K562 (cell line): ENCODE measurements around the gene C20orf96. TPM values are rescaled to one million over a fixed set of nuclear protein-coding genes. Genes with fewer than 3 reads are reported as not detected.
A peak's percentile ranks its signal among the peaks of the same experiment; 100 is the strongest.

Source experiments
- CBX2 ChIP-seq: fragments of 200-600 bp; sonication (generic); IDR thresholded peaks from one replicate; pipeline ENCODE4 v1.6.1; 2012; ENCODE audit warnings: mild to moderate bottlenecking, low read length, inconsistent platforms; ENCODE audit not compliant: insufficient read depth, poor library complexity, severe bottlenecking
- FOXP1 ChIP-seq: sonication (generic); formaldehyde crosslinking; IDR thresholded peaks from 2 replicates; pipeline ENCODE4 v1.8.0; 2022; ENCODE audit warnings: mild to moderate bottlenecking, missing genetic modification reagents
- HMG20B ChIP-seq: fragments of 250-450 bp; sonication (Bioruptor Pico); IDR thresholded peaks from 2 replicates; pipeline ENCODE4 v1.5.0; 2021; ENCODE audit warnings: mild to moderate bottlenecking
- MIER1 ChIP-seq: fragments of 450-650 bp; IDR thresholded peaks from 2 replicates; pipeline ENCODE4 v1.6.1; 2016; ENCODE audit warnings: antibody characterized with exemption, mild to moderate bottlenecking, low read depth
- MLX ChIP-seq, 2 experiments: fragments of 450-650 bp in 1 of 2; sonication (generic) in 1 of 2; formaldehyde crosslinking; conservative IDR thresholded peaks; 2 replicates each; pipeline versions ENCODE4 v1.4.0 to v1.8.1; 2020 to 2022; ENCODE audit warnings: mild to moderate bottlenecking in 1 of 2, missing genetic modification reagents in 1 of 2
- MYNN ChIP-seq, 2 experiments: sonication (generic); formaldehyde crosslinking in 1 of 2; IDR thresholded peaks; 2 replicates each; pipeline versions ENCODE4 v1.5.0 to v1.6.1; 2016 to 2020; ENCODE audit warnings: antibody characterized with exemption in 1 of 2, missing genetic modification reagents in 1 of 2
- POLR2H ChIP-seq: IDR thresholded peaks from 2 replicates; pipeline ENCODE4 v1.6.1; 2016; ENCODE audit warnings: missing genetic modification characterization, low read depth, mild to moderate bottlenecking, control low read depth, missing compliant biosample characterization, moderate library complexity
- PTBP1 ChIP-seq: fragments of 200-400 bp; formaldehyde crosslinking; IDR thresholded peaks from 2 replicates; pipeline ENCODE4 v1.6.1; 2017; ENCODE audit warnings: low read depth, low read length
- TCF3 ChIP-seq: sonication (generic); formaldehyde crosslinking; IDR thresholded peaks from 2 replicates; pipeline ENCODE4 v1.4.0; 2020; ENCODE audit warnings: mild to moderate bottlenecking, missing genetic modification reagents
- ZNF165 ChIP-seq: fragments of 250-450 bp; sonication (Bioruptor Pico); IDR thresholded peaks from 2 replicates; pipeline ENCODE4 v1.4.0; 2020; ENCODE audit warnings: borderline replicate concordance
- ZNF586 ChIP-seq: fragments of 450-650 bp; formaldehyde crosslinking; conservative IDR thresholded peaks from 2 replicates; pipeline ENCODE4 v1.4.0; 2020; ENCODE audit warnings: mild to moderate bottlenecking, moderate library complexity
- ZNF780A ChIP-seq: fragments of 250-450 bp; sonication (Bioruptor Pico); IDR thresholded peaks from 2 replicates; pipeline ENCODE4 v1.5.0; 2021; ENCODE audit warnings: mild to moderate bottlenecking
- polyA plus RNA-seq, 8 experiments: library from polyadenylated mRNA; depleted of rRNA in 4 of 8; stranded (reverse) in 5 of 8; unstranded in 3 of 8; fragments of >200 nt; fragmentation: Nextera tagmentation in 2 of 8; fragmentation: Illumina TruSeq in 1 of 8; extraction: Ambion mirVana in 2 of 8; extraction: Trizol in 1 of 8; gene quantifications; 2 replicates each; pipeline versions ENCODE4 v1.2.1 to v1.2.3, GENCODE V29; 2011 to 2014; ENCODE audit warnings: inconsistent platforms in 1 of 8, missing spikeins in 1 of 8
- total RNA-seq, 7 experiments: library from RNA; depleted of rRNA in 6 of 7; stranded (reverse); fragments of >200 nt in 6 of 7; fragmentation: Illumina TruSeq in 2 of 7; extraction: Trizol in 2 of 7; gene quantifications; 2 replicates each; pipeline versions ENCODE4 v1.2.1 to v1.2.3, GENCODE V29; 2011 to 2021; ENCODE audit warnings: low replicate concordance in 1 of 7
- TF ChIP-seq, protein P1 (sequence below): IDR thresholded peaks from 3 replicates; pipeline ENCODE4 v1.6.1; 2011; ENCODE audit warnings: borderline replicate concordance, mild to moderate bottlenecking; ENCODE audit not compliant: insufficient read length, insufficient read depth
- TF ChIP-seq, protein P2 (sequence below): sonication (generic); formaldehyde crosslinking; IDR thresholded peaks from 2 replicates; pipeline ENCODE4 v1.4.0; 2020; ENCODE audit warnings: mild to moderate bottlenecking, missing genetic modification reagents
- TF ChIP-seq, protein P3 (sequence below), 2 experiments: fragments of 450-650 bp in 1 of 2; IDR thresholded peaks; 2 replicates each; pipeline ENCODE4 v1.6.1; 2011 to 2017; ENCODE audit warnings: low read depth in 2 of 2, antibody characterized with exemption in 1 of 2, borderline replicate concordance in 1 of 2, low read length in 1 of 2, mild to moderate bottlenecking in 1 of 2, mixed read lengths in 1 of 2; ENCODE audit not compliant: control insufficient read depth in 1 of 2
- TF ChIP-seq, protein P4 (sequence below): fragments of 250-450 bp; sonication (Bioruptor Pico); IDR thresholded peaks from 2 replicates; pipeline ENCODE4 v1.4.0; 2020; ENCODE audit warnings: mild to moderate bottlenecking, moderate library complexity, borderline replicate concordance

C20orf96 gene
- total and polyA plus RNA-seq, 9 of the 15 experiments (the other 6 are each of a cell fraction or from before 2014, with no cell fraction given) = 1.7 to 11.7 (median 4.2) TPM

DNA sequence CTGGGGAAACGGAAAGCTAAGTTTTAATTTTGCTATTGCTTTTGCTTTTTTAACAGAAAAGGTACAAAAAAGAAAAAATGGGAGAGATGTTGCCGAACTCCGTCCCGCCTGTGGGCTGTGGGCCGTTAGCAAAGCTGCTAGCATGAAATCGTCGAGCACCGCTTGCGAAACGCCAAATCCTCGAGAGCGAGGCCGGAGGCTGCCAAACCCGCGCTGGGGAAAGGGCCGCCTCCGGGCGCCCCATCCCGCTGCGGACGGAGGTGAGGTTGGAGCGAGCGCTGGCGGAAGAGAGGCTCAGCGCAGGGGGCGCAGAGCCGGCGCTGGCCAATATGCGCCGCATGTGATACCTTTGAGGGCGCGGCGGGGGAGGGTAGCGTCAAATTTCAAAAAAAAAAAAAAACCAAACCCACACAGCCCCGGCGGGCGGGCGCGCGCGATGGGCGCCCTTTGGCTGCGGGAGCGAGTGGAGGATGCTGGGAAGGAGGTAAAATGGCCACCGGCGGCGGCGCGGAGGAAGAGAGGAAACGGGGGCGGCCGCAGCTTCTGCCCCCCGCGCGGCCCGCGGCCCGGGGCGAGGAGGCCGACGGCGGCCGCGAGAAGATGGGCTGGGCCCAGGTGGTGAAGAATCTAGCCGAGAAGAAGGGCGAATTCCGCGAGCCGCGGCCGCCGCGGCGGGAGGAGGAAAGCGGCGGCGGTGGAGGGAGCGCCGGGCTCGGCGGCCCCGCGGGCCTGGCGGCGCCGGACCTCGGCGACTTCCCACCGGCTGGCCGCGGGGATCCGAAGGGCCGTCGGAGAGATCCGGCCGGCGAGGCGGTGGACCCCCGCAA is 6.8 kb upstream of the C20orf96 start, which contains the start of gene ZCCHC3 (continued):
- TF ChIP-seq MIER1 = no peak
- TF ChIP-seq, protein P1, sequence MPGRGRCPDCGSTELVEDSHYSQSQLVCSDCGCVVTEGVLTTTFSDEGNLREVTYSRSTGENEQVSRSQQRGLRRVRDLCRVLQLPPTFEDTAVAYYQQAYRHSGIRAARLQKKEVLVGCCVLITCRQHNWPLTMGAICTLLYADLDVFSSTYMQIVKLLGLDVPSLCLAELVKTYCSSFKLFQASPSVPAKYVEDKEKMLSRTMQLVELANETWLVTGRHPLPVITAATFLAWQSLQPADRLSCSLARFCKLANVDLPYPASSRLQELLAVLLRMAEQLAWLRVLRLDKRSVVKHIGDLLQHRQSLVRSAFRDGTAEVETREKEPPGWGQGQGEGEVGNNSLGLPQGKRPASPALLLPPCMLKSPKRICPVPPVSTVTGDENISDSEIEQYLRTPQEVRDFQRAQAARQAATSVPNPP = no peak
- no peak for TF ChIP-seq MYNN (IDR thresholded peaks at IDR 0.05)
- no peak for TF ChIP-seq MYNN (CRISPR knock-in tag; IDR thresholded peaks at IDR 0.05)
- no peak for TF ChIP-seq TCF3 (CRISPR knock-in tag)
- TF ChIP-seq HMG20B (CRISPR knock-in tag) = no peak
- TF ChIP-seq FOXP1 (CRISPR knock-in tag) = no peak
- TF ChIP-seq ZNF780A (CRISPR knock-in tag) = no peak
- TF ChIP-seq, protein P2, sequence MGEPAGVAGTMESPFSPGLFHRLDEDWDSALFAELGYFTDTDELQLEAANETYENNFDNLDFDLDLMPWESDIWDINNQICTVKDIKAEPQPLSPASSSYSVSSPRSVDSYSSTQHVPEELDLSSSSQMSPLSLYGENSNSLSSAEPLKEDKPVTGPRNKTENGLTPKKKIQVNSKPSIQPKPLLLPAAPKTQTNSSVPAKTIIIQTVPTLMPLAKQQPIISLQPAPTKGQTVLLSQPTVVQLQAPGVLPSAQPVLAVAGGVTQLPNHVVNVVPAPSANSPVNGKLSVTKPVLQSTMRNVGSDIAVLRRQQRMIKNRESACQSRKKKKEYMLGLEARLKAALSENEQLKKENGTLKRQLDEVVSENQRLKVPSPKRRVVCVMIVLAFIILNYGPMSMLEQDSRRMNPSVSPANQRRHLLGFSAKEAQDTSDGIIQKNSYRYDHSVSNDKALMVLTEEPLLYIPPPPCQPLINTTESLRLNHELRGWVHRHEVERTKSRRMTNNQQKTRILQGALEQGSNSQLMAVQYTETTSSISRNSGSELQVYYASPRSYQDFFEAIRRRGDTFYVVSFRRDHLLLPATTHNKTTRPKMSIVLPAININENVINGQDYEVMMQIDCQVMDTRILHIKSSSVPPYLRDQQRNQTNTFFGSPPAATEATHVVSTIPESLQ (CRISPR knock-in tag) = 0 out of 2 replicates have a peak, but pooled peaks have one; percentile 68
- TF ChIP-seq ZNF165 = no peak
- TF ChIP-seq PTBP1 = no peak
- no peak for TF ChIP-seq MLX (CRISPR knock-in tag; conservative IDR thresholded peaks at IDR 0.05)
- TF ChIP-seq, protein P3, sequence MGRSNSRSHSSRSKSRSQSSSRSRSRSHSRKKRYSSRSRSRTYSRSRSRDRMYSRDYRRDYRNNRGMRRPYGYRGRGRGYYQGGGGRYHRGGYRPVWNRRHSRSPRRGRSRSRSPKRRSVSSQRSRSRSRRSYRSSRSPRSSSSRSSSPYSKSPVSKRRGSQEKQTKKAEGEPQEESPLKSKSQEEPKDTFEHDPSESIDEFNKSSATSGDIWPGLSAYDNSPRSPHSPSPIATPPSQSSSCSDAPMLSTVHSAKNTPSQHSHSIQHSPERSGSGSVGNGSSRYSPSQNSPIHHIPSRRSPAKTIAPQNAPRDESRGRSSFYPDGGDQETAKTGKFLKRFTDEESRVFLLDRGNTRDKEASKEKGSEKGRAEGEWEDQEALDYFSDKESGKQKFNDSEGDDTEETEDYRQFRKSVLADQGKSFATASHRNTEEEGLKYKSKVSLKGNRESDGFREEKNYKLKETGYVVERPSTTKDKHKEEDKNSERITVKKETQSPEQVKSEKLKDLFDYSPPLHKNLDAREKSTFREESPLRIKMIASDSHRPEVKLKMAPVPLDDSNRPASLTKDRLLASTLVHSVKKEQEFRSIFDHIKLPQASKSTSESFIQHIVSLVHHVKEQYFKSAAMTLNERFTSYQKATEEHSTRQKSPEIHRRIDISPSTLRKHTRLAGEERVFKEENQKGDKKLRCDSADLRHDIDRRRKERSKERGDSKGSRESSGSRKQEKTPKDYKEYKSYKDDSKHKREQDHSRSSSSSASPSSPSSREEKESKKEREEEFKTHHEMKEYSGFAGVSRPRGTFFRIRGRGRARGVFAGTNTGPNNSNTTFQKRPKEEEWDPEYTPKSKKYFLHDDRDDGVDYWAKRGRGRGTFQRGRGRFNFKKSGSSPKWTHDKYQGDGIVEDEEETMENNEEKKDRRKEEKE (IDR thresholded peaks at IDR 0.05; ENCODE audit: borderline replicate concordance in 1 of 2, control insufficient read depth in 1 of 2, low read depth in 2 of 2, low read length in 1 of 2) = 0 out of 4 replicates have a peak, but pooled peaks of 1 of the 2 experiments have one; percentile 21
- TF ChIP-seq, protein P4, sequence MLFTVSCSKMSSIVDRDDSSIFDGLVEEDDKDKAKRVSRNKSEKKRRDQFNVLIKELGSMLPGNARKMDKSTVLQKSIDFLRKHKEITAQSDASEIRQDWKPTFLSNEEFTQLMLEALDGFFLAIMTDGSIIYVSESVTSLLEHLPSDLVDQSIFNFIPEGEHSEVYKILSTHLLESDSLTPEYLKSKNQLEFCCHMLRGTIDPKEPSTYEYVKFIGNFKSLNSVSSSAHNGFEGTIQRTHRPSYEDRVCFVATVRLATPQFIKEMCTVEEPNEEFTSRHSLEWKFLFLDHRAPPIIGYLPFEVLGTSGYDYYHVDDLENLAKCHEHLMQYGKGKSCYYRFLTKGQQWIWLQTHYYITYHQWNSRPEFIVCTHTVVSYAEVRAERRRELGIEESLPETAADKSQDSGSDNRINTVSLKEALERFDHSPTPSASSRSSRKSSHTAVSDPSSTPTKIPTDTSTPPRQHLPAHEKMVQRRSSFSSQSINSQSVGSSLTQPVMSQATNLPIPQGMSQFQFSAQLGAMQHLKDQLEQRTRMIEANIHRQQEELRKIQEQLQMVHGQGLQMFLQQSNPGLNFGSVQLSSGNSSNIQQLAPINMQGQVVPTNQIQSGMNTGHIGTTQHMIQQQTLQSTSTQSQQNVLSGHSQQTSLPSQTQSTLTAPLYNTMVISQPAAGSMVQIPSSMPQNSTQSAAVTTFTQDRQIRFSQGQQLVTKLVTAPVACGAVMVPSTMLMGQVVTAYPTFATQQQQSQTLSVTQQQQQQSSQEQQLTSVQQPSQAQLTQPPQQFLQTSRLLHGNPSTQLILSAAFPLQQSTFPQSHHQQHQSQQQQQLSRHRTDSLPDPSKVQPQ (CRISPR knock-in tag) = no peak
- TF ChIP-seq CBX2 = no peak
- TF ChIP-seq ZNF586 = no peak
- peak; percentile 67 for TF ChIP-seq POLR2H (tag)
